WTC11 (cell line): ENCODE data around the gene PHF12. TPM values are rescaled to one million over a fixed set of nuclear protein-coding genes. Genes with fewer than 3 reads are reported as not detected.

Source experiments
- ATAC-seq: fragments of 200-7000 bp; cut with Tn5 transposase; 2 replicates; pipeline ENCODE4 v1.10.0; 2021; ENCODE audit warnings: mild to moderate bottlenecking, moderate library complexity
- CTCF ChIA-PET: fragments of 300-600 bp; sonication (Branson Sonifier 250); formaldehyde crosslinking; loops from one replicate; lab custom pipeline; 2021; ENCODE audit warnings: antibody characterized with exemption; lab: Charles Lee
- POLR2A ChIA-PET: fragments of 350-600 bp; sonication (Branson Sonifier 250); formaldehyde crosslinking; loops from one replicate; lab custom pipeline; 2021; ENCODE audit warnings: antibody characterized with exemption; lab: Charles Lee
- DNase-seq: peaks from one replicate; pipeline ENCODE4 v3.0.0; 2021; ENCODE audit warnings: low spot score
- H3K27ac Mint-ChIP-seq: 2 replicates; pipeline ENCODE4 v1.8.0; 2021; ENCODE audit warnings: mixed read lengths
- H3K27me3 Mint-ChIP-seq: 2 replicates; pipeline ENCODE4 v1.8.0; 2021; ENCODE audit warnings: low read depth, mild to moderate bottlenecking, moderate library complexity, mixed read lengths
- H3K36me3 Mint-ChIP-seq: 2 replicates; pipeline ENCODE4 v1.8.0; 2021; ENCODE audit warnings: mixed read lengths
- H3K4me1 Mint-ChIP-seq: 2 replicates; pipeline ENCODE4 v1.8.0; 2022; ENCODE audit warnings: mixed read lengths
- H3K4me3 Mint-ChIP-seq: 2 replicates; pipeline ENCODE4 v1.8.0; 2021; ENCODE audit warnings: mild to moderate bottlenecking, moderate library complexity, mixed read lengths
- H3K9me3 Mint-ChIP-seq: 2 replicates; pipeline ENCODE4 v1.8.0; 2021; ENCODE audit warnings: mixed read lengths
- CDX4 ChIP-seq: fragments of 250-450 bp; sonication (Bioruptor Pico); IDR thresholded peaks from 2 replicates; pipeline ENCODE4 v1.9.0; 2021; ENCODE audit warnings: moderate library complexity, mild to moderate bottlenecking, inconsistent platforms, borderline replicate concordance
- ELF4 ChIP-seq: sonication (generic); formaldehyde crosslinking; IDR thresholded peaks from 2 replicates; pipeline ENCODE4 v1.8.1; 2022; ENCODE audit warnings: low read depth, mild to moderate bottlenecking, moderate library complexity, missing genetic modification reagents
- ETV6 ChIP-seq: sonication (generic); formaldehyde crosslinking; IDR thresholded peaks from 2 replicates; pipeline ENCODE4 v1.8.1; 2022; ENCODE audit warnings: mild to moderate bottlenecking, missing genetic modification reagents
- FOXJ3 ChIP-seq: sonication (generic); formaldehyde crosslinking; IDR thresholded peaks from 2 replicates; pipeline ENCODE4 v1.9.0; 2021; ENCODE audit warnings: missing genetic modification reagents, mild to moderate bottlenecking, borderline replicate concordance
- GABPB1 ChIP-seq: sonication (generic); formaldehyde crosslinking; IDR thresholded peaks from 2 replicates; pipeline ENCODE4 v1.8.1; 2023; ENCODE audit warnings: mild to moderate bottlenecking, missing genetic modification reagents
- GTF2I ChIP-seq: fragments of 250-450 bp; sonication (Bioruptor Pico); conservative IDR thresholded peaks from 2 replicates; pipeline ENCODE4 v1.4.0; 2021; ENCODE audit warnings: mild to moderate bottlenecking
- NFE2L1 ChIP-seq: sonication (generic); formaldehyde crosslinking; IDR thresholded peaks from 2 replicates; pipeline ENCODE4 v1.8.1; 2023; ENCODE audit warnings: missing genetic modification reagents
- NFYB ChIP-seq: sonication (generic); formaldehyde crosslinking; conservative IDR thresholded peaks from 2 replicates; pipeline ENCODE4 v1.8.0; 2022; ENCODE audit warnings: low read depth, missing genetic modification reagents
- NR1H2 ChIP-seq: sonication (generic); formaldehyde crosslinking; IDR thresholded peaks from 2 replicates; pipeline ENCODE4 v1.9.0; 2021; ENCODE audit warnings: mild to moderate bottlenecking, moderate library complexity, missing genetic modification reagents
- NR3C1 ChIP-seq: sonication (generic); formaldehyde crosslinking; conservative IDR thresholded peaks from 2 replicates; pipeline ENCODE4 v1.8.1; 2023; ENCODE audit warnings: low read depth, mild to moderate bottlenecking, missing genetic modification reagents
- PRDM15 ChIP-seq: sonication (generic); formaldehyde crosslinking; IDR thresholded peaks from 2 replicates; pipeline ENCODE4 v1.8.0; 2022; ENCODE audit warnings: missing genetic modification reagents
- SMAD4 ChIP-seq: sonication (generic); formaldehyde crosslinking; IDR thresholded peaks from 2 replicates; pipeline ENCODE4 v1.8.0; 2022; ENCODE audit warnings: mild to moderate bottlenecking, missing genetic modification reagents
- USF2 ChIP-seq: sonication (generic); formaldehyde crosslinking; IDR thresholded peaks from 2 replicates; pipeline ENCODE4 v1.8.1; 2023; ENCODE audit warnings: mild to moderate bottlenecking, missing genetic modification reagents, moderate library complexity
- ZBTB21 ChIP-seq: sonication (generic); formaldehyde crosslinking; IDR thresholded peaks from 2 replicates; pipeline ENCODE4 v1.8.1; 2023; ENCODE audit warnings: mild to moderate bottlenecking, missing genetic modification reagents, borderline replicate concordance
- ZNF396 ChIP-seq: fragments of 250-450 bp; sonication (Bioruptor Pico); IDR thresholded peaks from 2 replicates; pipeline ENCODE4 v1.8.0; 2021; ENCODE audit warnings: mild to moderate bottlenecking, moderate library complexity, borderline replicate concordance
- ZNF423 ChIP-seq: fragments of 250-450 bp; sonication (Bioruptor Pico); IDR thresholded peaks from 2 replicates; pipeline ENCODE4 v2.1.2; 2022; ENCODE audit warnings: mild to moderate bottlenecking, moderate library complexity
- ZNF532 ChIP-seq: fragments of 250-450 bp; sonication (Bioruptor Pico); IDR thresholded peaks from 2 replicates; pipeline ENCODE4 v1.9.0; 2021; ENCODE audit warnings: mild to moderate bottlenecking, borderline replicate concordance
- ZSCAN18 ChIP-seq: fragments of 250-450 bp; sonication (Bioruptor Pico); IDR thresholded peaks from 2 replicates; pipeline ENCODE4 v2.1.2; 2022; ENCODE audit warnings: mild to moderate bottlenecking, moderate library complexity
- total RNA-seq: library from RNA; stranded (reverse); gene quantifications from 3 replicates; pipeline ENCODE4 v1.2.3, GENCODE V29; 2021

The PHF12 gene
- total RNA-seq, 1 experiment from 2014 or later: 69.8 TPM

GRCh38 chr17:28929787-28930186 lies 21.5 kb downstream of the PHF12 start:
- H3K4me1 Mint-ChIP-seq: 0 out of 2 replicates have a peak, but pooled peaks cover 4% of the 10 kb centered on the region
- no peaks in the 10 kb centered on the region for H3K9me3 Mint-ChIP-seq
- H3K27me3 Mint-ChIP-seq: no peaks in the 10 kb centered on the region
- CTCF ChIA-PET: interaction anchor here (0.7 to 2.1 kb wide), 6 partner anchors 17 to 219 kb away, joined by 3 to 8 read pairs (median 4); no protein-coding TSS in a partner anchor
- no peak for DNase-seq
- H3K27ac Mint-ChIP-seq: peak overlapping the region; percentile 30; the same call in 1 of the 2 replicates
- no peak for TF ChIP-seq ZSCAN18 (CRISPR knock-in tag)
- TF ChIP-seq ZNF532: no peak
- no peak for TF ChIP-seq GABPB1 (CRISPR knock-in tag)
- no peak for TF ChIP-seq PRDM15 (CRISPR knock-in tag)
- no peak for TF ChIP-seq SMAD4 (CRISPR knock-in tag)
- no peak for TF ChIP-seq ELF4
- no peak for TF ChIP-seq ZBTB21 (CRISPR knock-in tag)
- no peak for TF ChIP-seq CDX4 (CRISPR knock-in tag)
- no peak for TF ChIP-seq ZNF396 (CRISPR knock-in tag)
- TF ChIP-seq ZNF423 (CRISPR knock-in tag): no peak
- TF ChIP-seq NFYB (CRISPR knock-in tag): no peak
- no peak for TF ChIP-seq NFE2L1
- no peak for TF ChIP-seq GTF2I (CRISPR knock-in tag)
- TF ChIP-seq NR1H2 (CRISPR knock-in tag): no peak
- no peak for TF ChIP-seq FOXJ3 (CRISPR knock-in tag)
- TF ChIP-seq ETV6 (CRISPR knock-in tag): no peak
- no peak for TF ChIP-seq NR3C1 (CRISPR knock-in tag)
- no peak for TF ChIP-seq USF2 (CRISPR knock-in tag)
- POLR2A ChIA-PET: no interaction called here
- ATAC-seq: no peak
- peaks cover 36% of the 10 kb centered on the region for H3K36me3 Mint-ChIP-seq
- H3K4me3 Mint-ChIP-seq: no peak overlapping the region
